ENCODE results near the gene DUSP15.
"Not testable (repeated sequence)": the region's sequence is repeated elsewhere in the genome, so short reads cannot be mapped to it uniquely, and the experiment has no call there.

DUSP15 gene, protein sequence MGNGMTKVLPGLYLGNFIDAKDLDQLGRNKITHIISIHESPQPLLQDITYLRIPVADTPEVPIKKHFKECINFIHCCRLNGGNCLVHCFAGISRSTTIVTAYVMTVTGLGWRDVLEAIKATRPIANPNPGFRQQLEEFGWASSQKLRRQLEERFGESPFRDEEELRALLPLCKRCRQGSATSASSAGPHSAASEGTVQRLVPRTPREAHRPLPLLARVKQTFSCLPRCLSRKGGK

DNA sequence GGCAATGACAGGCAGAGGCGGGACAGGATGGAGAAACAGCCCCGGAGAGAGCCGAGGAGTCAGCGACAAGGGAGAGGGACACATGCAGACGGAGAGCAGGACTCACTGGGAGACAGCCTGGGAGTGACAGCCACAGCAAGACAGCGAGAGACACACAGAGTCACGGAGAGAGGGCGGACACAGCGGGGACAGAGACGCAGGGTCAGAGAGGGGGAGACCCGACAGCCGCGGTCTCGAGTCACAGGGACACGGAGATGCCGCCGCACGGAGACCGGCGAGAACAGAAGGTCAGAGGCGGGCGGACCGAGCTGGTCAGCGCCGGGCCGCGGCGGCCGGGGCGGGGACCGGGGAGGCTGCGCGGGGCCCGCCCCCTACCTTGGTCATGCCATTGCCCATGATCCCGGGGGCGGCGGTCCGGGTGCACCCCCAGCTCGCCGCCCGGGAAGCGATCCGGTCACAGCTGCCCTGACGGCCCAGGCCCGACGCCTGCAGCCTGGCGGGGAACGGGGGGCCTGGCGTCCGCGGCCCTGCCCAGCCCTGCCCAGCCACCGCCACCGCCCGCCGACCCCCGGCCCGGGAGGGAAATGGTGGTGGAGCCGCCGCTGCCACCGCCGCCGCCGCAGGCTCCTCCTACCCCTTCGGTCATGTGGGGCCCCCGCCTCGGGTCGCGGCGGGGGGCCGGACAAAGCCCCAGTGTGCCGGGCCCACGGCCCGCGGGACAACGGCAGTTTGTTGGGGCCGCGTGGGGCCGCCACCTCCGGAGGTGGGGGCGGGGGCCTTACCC, at the start of gene DUSP15, which contains the start of gene TTLL9:
Gene DUSP15, minus strand, starts transcription at position 586 of the 784 bp plus-strand sequence. Its CDS starts 190 bp downstream, at position 396.
Gene TTLL9, plus strand, starts transcription at position 693 of the 784 bp plus-strand sequence. CDS start 493 bp downstream, outside the sequence.
- DNase-seq: no peak

DNA sequence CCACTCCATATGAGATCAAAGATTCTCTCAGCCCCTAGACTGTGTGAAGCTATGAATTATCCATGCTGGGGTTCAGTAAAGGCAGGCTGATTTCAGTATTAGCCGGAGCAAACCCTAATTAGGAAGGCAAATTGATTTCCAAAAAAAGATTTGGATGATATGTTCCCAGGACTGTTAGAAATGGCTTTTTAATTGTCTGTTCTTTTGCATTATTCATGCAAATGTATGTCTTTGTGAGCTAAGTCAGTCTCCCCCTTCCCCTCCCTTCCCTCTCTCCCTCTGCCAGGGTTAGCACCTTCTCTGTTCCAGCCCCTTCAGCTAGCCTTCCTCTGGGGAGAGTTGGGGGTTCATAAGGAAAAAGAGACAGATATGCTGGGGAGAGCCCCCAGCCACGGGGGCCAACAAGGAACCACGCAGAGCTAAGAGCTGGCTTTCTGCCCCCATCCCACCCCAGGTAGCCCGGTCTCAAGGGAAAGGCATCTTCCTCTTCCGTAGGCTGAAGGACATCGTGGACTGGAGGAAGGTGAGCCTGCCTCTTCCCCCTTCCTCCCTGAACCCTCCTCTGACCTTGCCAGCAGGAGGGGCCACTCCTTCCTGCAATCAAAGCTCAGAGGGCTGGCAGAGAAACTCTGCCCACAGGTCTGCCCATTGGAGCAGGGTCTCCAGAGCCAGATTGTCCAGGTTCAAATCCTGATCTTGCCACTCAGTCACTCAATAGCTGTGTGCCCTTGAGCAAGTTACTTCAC, 49.3 kb upstream of the DUSP15 start:
- DNase-seq: no peak

DNA sequence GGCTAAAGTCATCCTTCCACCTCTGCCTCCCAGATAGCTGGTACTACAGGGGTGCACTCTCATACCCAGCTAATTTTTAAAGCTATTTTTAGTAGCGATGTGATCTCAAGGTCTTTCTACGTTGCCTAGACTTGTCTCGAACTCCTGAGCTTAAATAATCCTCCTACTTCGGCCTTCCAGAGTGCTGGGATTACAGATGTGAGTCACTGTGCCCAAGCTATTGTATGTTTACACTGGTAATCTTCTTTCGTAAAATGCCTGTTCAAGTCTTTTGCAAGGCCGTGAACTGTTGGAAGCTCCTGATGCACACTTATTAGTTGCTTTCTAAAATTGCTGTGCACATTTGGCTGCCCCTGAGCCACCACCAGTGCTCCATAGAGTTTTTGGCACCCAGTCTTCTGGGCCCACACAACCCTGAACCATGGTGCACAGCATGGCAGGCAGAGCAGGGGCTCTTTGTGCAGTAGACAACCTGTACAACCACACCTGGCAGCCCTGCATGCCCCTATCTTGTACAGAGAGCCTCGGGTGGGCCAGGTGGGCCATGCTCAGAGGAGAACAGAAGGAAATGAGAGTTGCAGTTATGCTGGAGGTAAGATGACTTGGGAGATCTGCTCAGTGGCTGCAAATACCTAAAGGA, 48.3 kb upstream of the DUSP15 start:
- DNase-seq: no peak

DNA sequence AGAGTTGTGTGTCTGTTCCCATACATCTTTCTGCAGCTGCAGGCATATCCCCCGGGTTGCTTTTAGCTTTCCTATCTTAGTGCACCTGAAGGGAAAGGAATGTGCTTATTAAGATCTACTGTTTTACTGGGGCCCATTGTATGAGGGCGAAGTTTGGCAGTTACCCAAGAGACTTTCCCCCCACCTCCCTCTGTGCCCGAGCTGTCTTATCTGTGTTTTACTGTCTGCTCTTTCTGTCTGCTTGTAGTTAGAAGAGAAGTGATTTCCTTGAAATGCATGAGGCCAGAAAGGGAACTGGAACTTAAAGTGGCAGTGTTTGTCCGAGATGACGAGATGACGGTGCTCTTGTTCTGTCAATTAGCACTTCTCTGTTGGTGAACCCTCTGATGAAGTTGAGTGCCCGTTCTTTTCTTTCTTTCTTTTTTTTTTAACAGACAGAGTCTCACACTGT, 47.7 kb upstream of the DUSP15 start:
- not testable (repeated sequence) for DNase-seq

DNA sequence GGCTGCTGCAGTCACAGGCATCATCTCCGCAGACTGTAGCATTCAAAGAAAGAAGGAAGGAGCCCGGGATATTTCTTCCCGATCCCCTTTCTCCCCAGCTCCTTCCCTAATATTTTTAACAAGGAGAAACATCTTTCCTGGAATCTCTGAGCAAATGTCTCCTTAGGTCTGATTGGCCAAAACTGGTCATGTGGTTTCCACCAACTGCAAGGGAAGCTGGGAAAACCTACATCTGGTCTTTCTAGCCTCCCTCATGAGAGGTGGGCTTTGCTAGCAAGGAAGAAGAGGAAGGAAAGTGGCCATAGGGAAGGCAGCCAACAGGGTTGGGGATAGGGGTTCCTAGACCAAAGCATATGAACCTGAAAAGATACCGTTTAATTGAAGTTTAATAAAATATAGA, 46.4 kb upstream of the DUSP15 start:
- DNase-seq: no peak

DNA sequence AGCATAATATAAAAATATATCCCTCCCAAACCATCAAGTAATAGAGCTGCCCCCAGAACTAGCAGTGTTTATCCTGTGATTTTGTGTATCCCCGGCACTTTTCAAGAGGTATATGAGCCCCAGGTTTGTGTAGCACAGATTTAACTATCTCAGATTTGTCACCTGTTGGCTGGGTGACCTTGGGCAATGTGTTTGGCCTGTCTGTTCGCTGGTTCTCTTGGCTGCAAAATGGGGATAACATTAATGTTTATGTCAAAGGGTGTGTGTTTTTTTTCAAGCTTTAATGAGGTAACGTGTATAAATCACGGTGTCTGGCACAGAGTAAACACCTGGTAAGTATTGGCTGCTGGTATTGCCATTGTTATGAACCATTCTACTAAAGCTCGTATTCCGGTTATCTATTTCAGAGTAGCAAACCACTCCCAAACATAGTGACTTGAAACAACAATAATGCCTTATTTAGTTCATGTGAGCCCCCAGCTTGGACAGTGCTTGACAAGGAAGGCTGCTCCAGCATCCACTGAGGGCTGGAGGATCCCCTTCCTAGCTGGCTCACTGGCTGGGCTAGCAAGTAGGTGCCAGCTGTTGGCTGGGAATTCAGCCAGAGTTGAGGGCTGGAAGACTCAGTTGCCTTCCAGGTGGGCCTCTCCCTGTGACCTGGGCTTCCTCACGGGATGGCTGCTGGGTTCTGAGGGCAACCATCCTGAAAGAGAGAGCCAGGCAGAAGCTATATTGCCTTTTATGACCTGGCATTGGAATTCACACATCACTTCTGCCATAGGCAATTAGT, 45.4 kb upstream of the DUSP15 start:
- no peak for DNase-seq

DNA sequence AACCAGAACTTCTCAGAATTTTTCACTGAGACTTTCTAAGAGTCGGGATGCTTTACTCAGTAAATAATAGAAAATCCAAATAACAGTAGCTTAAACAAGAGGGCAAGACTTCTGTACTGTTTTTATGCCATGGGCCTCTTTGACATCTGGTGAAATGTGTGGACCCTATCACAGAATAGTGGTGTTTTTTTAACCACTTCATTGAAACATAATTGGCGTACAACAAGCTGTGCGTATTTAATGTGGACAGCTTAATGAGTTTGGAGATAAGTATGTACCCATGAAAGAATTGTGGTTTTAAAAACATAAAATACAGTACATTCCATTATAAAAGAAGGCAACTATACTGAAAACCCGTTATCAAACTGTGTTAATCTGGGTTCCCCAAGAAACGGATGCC, 43.8 kb upstream of the DUSP15 start:
- no peak for DNase-seq

DNA sequence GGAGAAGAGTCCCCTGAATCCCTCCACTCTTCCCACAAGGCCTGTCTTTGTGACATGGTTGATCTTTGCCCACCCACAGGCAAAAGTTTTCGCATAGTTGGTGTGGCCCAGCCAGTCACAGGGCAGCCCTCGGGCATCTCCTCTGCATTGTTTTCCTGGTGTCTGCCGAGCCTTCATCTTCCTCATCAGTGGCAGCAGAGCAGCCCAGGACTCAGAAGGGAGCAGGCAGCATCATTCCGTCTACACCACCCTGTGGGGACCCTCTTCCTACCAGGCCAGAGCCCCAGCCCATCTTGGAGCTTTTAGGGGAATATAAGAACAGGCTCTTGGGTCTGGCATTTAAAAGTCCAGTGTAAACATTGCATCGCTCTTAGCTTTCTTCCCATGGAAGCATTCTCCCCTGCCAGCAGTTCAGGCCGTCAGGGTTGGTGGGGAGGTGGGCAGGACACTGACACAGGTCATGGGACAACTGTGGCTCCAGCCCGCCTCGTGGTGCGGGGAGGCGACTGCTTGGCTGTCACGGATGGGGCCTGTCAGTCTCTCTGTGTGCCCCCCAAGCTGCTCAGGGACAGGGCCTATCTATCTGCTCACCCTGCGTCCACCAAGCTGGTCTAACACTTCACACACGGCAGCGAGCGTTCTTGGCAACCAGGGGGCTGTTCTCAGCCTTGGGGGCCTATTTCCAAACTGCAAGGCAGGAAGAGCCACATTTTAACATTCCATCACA, 43.3 kb upstream of the DUSP15 start:
- no peak for DNase-seq

DNA sequence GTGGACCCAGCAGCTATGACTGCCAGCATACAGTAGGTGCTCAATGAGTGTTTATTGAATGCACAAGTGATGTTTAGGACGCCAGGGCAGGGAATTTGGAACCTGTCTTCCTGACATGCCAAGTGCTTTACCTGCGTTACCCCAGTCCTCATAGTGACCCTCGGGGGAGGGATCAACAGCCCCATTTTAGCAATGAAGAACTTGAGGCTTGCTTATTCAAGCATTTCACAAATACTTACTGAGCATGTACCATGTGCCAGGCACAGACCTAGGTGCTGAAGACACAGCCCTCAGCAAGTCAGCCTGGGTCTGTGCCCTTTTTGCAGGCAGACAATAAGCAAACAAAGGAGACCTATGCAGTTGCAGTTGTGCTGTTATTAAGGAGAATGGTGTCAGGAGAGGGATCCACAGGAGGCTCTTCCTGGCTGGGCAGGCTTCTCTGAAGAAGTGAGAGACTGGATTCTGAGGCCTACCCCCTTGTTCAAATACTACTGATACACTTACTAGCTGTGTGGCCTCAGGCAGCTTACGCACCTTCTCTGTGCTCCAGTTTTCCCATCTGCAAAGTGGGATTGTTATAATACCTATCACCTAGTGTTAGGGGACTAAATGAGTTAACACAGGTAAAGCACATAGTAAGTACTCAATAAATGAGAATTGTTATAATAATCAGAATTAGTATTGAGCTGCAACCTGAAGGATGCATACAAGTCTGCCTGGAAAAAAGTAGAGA, 39.9 kb upstream of the DUSP15 start:
- DNase-seq: no peak

DNA sequence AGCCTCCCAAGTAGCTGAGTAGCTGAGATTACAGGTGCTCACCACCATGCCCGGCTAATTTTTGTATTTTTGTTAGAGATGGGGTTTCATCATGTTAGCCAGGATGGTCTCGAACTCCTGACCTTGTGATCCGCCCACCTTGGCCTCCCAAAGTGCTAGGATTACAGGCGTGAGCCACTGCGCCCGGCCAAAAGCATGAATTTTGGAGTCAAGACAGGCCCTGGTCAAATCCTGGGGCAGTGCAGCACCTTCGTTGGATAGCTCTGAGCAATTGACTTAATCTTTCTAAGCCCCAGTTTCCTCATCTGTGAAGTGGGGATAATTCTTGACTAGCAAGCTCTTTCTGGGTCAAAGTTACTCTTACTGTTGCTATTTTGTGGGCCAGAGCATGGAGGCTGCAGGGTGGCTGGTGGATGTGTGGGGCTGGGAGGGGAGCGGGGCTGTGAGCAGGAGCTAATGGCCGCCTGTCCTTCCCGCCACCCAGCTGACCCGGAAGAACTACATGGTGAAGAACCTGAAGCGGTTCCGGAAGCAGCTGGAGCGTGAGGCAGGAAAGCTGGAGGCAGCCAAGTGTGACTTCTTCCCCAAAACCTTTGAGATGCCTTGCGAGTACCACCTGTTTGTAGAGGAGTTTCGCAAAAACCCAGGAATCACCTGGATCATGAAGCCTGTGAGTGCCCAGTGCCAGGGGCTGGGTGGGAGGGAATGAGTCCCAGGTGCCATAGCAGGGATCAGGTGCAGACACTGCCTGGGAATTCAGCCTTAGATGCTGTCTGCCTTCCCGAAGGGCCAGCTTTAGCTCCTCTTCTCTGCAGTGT, 39.1 kb upstream of the DUSP15 start:
- DNase-seq: no peak

DNA sequence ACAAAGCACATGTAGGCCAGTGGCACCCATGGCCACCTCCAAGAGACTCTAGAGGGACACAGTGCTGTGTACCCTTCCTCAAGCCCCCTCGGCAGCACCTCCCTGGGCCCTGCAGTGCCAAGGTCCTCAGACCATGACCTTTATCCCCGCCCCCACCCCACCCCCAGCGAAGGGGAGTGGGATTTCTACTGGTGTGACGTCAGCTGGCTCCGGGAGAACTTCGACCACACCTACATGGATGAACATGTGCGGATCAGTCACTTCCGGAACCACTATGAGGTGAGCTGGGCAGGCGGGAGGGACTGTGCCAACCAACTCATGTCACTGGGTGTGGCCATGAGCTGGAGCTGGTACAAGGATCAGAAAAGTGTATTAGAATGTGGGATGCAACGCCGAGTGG, 38.1 kb upstream of the DUSP15 start:
- no peak for DNase-seq

DNA sequence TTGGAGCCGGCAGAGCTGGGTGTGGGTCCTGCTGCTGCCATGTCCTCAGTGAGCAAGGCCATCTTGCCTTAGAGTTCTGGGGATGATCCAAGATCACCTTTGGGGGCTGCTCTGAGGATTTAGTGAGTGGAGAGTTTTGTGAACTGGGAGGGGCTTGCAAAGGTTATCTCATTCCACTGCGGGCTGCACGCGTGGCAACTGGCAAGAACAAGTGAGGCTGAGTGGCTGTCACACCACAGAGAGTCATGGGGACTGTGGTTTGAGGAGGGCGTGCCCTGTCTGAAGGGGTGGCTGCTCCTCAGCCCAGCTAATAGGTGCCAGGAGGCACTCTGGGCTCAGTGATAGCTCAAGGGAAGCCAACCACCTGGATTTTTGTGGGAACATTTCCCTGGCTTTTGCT, 37.7 kb upstream of the DUSP15 start:
- DNase-seq: no peak

DNA sequence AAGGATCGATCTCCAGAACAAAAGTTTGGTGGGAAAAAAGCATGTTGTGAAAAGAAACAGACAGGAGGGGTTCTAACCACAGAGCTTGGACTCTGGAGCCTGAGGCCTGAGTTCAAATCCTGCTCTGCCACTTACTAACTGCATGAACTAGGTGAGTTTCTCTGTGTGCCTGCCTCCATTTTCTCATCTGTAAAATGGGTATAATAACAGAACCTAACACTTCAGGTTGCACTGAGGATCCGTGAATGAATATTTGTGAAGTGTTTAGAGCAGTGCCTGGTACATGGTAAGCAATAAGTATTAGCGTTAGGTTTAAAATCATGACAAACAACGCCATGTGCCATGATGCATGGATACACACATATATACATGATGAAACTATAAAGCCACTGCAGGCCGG, 36.7 kb upstream of the DUSP15 start:
- no peak for DNase-seq

DNA sequence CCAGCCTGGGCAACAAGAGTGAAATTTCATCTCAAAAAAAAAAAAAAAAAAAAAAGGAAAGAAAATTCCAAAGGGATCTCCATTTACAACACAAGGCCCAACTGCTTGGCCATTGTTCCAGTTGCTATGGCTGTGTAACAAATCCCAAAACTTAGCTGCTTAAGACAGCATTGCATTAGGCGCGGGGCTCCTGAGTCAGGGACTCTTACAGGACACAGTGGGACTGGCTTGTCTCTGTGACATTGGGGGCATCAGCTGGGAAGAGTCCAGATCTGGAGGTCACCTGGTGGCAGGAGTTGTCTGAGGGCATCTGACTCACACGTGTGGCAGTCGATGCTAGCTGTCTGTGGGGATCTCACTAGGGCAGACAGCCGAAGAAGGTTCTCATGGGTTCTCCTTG, 35.7 kb upstream of the DUSP15 start:
- DNase-seq: no peak

DNA sequence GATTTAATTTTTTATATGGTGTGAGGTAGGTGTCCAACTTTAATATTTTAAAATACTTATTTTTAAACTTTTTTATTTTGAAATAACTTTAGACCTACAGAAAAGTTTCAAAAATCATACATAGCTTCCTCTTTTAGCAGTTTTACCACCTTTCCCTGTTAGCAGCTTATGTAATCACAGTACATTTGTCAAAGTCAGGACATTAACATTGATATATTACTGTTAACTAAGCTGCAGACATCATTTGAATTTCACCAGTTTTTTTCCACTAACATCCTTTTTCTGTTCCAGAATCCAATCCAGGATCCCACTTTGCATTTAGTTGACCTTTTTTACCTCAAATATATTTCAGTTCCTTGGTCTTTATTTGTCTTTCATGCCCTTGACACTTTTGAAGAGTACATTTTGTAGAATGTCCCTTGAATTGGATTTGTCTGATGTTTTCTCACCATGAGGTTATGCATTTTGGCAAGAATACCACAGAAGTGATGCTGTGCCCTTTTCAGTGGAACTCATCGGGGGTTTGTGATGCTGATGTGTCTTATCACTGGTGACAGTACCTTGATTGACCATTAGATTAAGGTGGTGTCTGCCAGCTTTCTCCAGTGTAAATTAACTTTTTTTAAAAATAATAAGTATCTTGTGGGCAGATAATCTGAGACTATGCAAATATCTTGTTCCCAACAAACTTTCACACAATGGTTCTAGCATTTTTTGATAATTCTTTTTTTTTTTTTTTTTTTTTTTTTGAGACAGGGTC, 33.5 kb upstream of the DUSP15 start:
- DNase-seq: no peak

DNA sequence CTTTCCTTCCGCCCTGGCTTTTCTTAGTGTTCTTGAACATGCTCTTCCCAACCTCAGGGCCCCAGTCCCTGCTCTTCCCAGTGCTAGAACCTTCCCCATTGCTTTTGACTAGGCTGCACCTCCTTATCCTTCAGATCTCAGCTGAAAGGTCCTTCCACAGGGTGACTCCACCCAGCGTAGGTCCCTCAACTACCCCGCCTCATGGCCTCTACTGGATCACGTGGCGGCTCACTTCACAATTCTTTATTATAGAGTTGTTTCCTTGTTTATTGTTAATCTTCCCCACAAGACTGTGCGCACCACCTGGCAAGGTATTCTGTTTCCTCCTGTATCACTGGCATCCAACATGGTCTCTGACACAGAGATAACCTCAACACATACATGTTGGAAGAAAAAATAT, 31.3 kb upstream of the DUSP15 start:
- DNase-seq: no peak

DNA sequence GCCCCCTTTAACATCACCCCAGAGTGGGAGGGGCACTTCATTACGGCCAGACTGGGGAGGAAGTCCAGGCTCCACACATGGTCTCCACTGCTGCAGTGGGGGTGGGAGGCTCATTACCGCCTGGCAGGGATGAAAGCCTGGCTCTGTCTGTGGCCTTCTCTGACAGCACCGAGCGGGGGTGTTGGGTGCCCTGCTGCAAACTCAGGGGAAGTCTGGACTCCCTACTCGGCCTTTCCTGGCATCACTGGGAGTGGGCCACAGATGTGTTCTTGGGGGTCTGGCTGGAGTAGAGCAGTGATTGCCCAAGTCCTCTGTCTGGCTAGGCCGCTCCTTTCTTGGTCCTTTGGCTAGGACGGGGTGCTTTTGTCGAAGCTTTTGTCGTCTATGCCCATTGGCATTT, 27.2 kb upstream of the DUSP15 start:
- DNase-seq: no peak

DNA sequence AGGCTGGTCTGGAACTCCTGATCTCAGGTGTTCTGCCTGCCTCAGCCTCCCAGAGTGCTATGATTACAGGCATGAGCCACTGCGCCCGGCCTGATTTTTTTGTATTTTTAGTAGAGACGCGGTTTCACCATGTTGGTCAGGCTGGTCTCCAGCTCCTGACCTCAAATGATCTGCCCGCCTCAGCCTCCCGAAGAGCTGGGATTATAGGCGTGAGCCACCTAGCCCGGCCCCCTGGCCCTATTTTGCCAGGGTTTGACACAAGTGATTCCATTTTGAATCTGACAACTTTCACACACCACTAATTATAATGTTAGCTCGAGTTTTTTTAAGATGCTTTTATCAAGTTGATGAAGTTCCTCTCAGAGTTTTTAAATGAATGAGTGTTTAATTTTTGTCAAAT, 25.7 kb upstream of the DUSP15 start:
- DNase-seq: no peak
